Heart left ventricle (tissue), 13 donors: Measurements from ENCODE around the gene ACAP3.

Experiments used
- CTCF ChIP-seq, 12 donors: fragments of 200-600 bp; sonication (generic) in 4 of 12; IDR thresholded peaks; one replicate each; pipeline versions ENCODE4 v1.5.0 to v1.8.0; 2018 to 2022; ENCODE audit warnings: antibody characterized with exemption in 12 of 12, mild to moderate bottlenecking in 5 of 12
- POLR2A ChIP-seq, 2 donors: fragments of 450-650 bp; IDR thresholded peaks; one replicate each; pipeline ENCODE4 v1.6.1; 2017; ENCODE audit warnings: antibody characterized with exemption in 2 of 2, mild to moderate bottlenecking in 2 of 2, moderate library complexity in 2 of 2
- donor health status: ischemic (EF 13 %, LVEDD 7.1; RV severe dilation, severe dysfunction).
- donor health status: DM: no; HTN: yes; CAD: no.
- donor health status: DM: no; HTN: no; CAD: no.
- donor health status: ischemic (EF 25% LVEDD 6.9; RV normal size, moderate dysfunction).
- donor health status: ischemic (EF 25% LVEDD 5.7; RV mildly dilated, moderate dysfunction).
- donor health status: ischemic (EF 35%, LVEDD 5.7; RV mildly dilated, moderate dysfunction).
- donor health status: nonischemic (EF 11% LVEDD 7.7; RV severe dilation, severe dysfunction).
- donor health status: DM: yes; HTN: yes; CAD: no.
- donor health status: PGD.
- donor health status: ischemic (EF 29% LVEDD 5.4; RV normal size, mild dysfunction).
- donor health status: nonischemic (EF 23%, LVEDD 6.1; RV moderate dilation, normal function).

- TF ChIP-seq POLR2A (IDR thresholded peaks at IDR 0.05) (no peak), CTCF (IDR thresholded peaks at IDR 0.05) (no peak)
Observed at GRCh38 chr1:1243266-1243660, 64.5 kb downstream of the ACAP3 start.
